HepG2 (cell line): ENCODE measurements around the gene HIC1. TPM values are rescaled to one million over a fixed set of nuclear protein-coding genes. Genes with fewer than 3 reads are reported as not detected.

Experiments
- ATAC-seq: fragments of 200-7000 bp; cut with Tn5 transposase; 3 replicates; pipeline ENCODE4 v1.9.1; 2020; ENCODE audit warnings: mild to moderate bottlenecking, moderate library complexity
- BruUV-seq: library from RNA; stranded (reverse); fragments of 400-500 nt; replicated peaks from 2 replicates; lab custom pipeline; 2021; lab: Mats Ljungman, UMichigan
- CTCF ChIA-PET: fragments of 300-600 bp; formaldehyde crosslinking; extraction: SDS; loops from one replicate; lab custom pipeline; 2021; ENCODE audit warnings: low total read pairs, inconsistent platforms, low intra/inter-chr PET ratio; lab: Yijun Ruan, JAX
- POLR2A ChIA-PET: fragments of 350-600 bp; sonication (Branson Sonifier 250); formaldehyde crosslinking; loops from one replicate; lab custom pipeline; 2020; ENCODE audit warnings: antibody characterized with exemption, inconsistent platforms; lab: Yijun Ruan, JAX
- DNase-seq: peaks from one replicate; pipeline ENCODE4 v3.0.0-alpha.2; 2015; ENCODE audit warnings: low spot score
- FAIRE-seq: peaks from 3 replicates; lab custom pipeline; 2011; peaks lifted over from hg19 to GRCh38; lab: Jason Lieb, UNC
- H2AFZ ChIP-seq: one replicate; pipeline ENCODE4 v1.6.1; 2011; ENCODE audit warnings: low read length, inconsistent platforms
- H3K27ac ChIP-seq: fragments of 300-600 bp; 3 replicates; pipeline ENCODE4 v1.8.0; 2011; ENCODE audit warnings: mixed run types, mild to moderate bottlenecking, mixed read lengths, low read length, inconsistent platforms; ENCODE audit not compliant: insufficient read depth; ENCODE audit errors: extremely low read length
- H3K27me3 ChIP-seq, 2 experiments: fragments of 200-600 bp in 1 of 2; 2 replicates in 1 of 2; 3 replicates in 1 of 2; pipeline versions ENCODE4 v1.6.0 to v1.8.0; 2011; ENCODE audit warnings: low read length in 2 of 2, mild to moderate bottlenecking in 2 of 2, moderate library complexity in 2 of 2, inconsistent platforms in 1 of 2; ENCODE audit not compliant: insufficient read depth in 2 of 2, control insufficient read depth in 1 of 2
- H3K36me3 ChIP-seq, 2 experiments: fragments of 200-600 bp in 1 of 2; replicated peaks in 1 of 2; 2 replicates in 1 of 2; 3 replicates in 1 of 2; pipeline versions ENCODE4 v1.5.1 to v1.8.0; 2011; ENCODE audit warnings: low read length in 2 of 2, inconsistent platforms in 1 of 2; ENCODE audit not compliant: insufficient read depth in 2 of 2, control insufficient read depth in 1 of 2
- H3K4me1 ChIP-seq: 2 replicates; pipeline ENCODE4 v1.5.1; 2012; ENCODE audit warnings: low read length, inconsistent platforms; ENCODE audit not compliant: insufficient read depth
- H3K4me2 ChIP-seq: 2 replicates; pipeline ENCODE4 v1.6.0; 2011; ENCODE audit warnings: low read depth, low read length, inconsistent platforms
- H3K4me3 ChIP-seq, 3 experiments: fragments of 200-600 bp in 1 of 3; sonication (generic), shearing (Covaris generic) in 1 of 3; replicated peaks in 1 of 3; 2 replicates each; pipeline ENCODE4 v1.5.1; 2011 to 2016; ENCODE audit warnings: low read length in 3 of 3, inconsistent platforms in 2 of 3, low read depth in 2 of 3, mild to moderate bottlenecking in 2 of 3, control low read depth in 1 of 3, mixed read lengths in 1 of 3; ENCODE audit not compliant: insufficient read depth in 1 of 3
- H3K79me2 ChIP-seq: one replicate; pipeline ENCODE4 v1.6.1; 2011; ENCODE audit warnings: low read length, inconsistent platforms; ENCODE audit not compliant: insufficient read depth
- H3K9ac ChIP-seq: 2 replicates; pipeline ENCODE4 v1.6.0; 2011; ENCODE audit warnings: mild to moderate bottlenecking, low read depth, low read length, inconsistent platforms; ENCODE audit not compliant: insufficient read depth
- H3K9me3 ChIP-seq: 2 replicates; pipeline ENCODE4 v1.5.1; 2012; ENCODE audit warnings: mild to moderate bottlenecking, low read length
- H4K20me1 ChIP-seq: 2 replicates; pipeline ENCODE4 v1.6.0; 2011; ENCODE audit warnings: inconsistent platforms, mild to moderate bottlenecking, low read length, moderate library complexity; ENCODE audit not compliant: insufficient read depth
- REL ChIP-seq: sonication (generic); formaldehyde crosslinking; conservative IDR thresholded peaks from 2 replicates; pipeline ENCODE4 v1.8.0; 2022; ENCODE audit warnings: mild to moderate bottlenecking, missing genetic modification reagents, moderate library complexity
- STAG1 ChIP-seq: sonication (generic); formaldehyde crosslinking; IDR thresholded peaks from 2 replicates; pipeline ENCODE4 v1.4.0; 2020; ENCODE audit warnings: missing genetic modification reagents
- WGBS: methylation state at CpG from one replicate; pipeline ENCODE4 v1.1.6; 2017; ENCODE audit warnings: low lambda C conversion rate; 5-methylcytosine and 5-hydroxymethylcytosine counted together
- in situ Hi-C: cut with HindIII; loops from 2 replicates; pipeline ENCODE4 v1.10.0; 2017; ENCODE audit warnings: low pct_unique_long_range_greater_than_20kb; ENCODE audit not compliant: extremely low pct_ligation_motif_present
- intact Hi-C: fragments of 100-400 bp; cut with micrococcal nuclease; formaldehyde crosslinking; loops from one replicate; pipeline ENCODE4 v1.10.0; 2022; ENCODE audit not compliant: unreplicated experiment
- polyA plus RNA-seq, 8 experiments: library from polyadenylated mRNA; depleted of rRNA in 3 of 8; stranded (reverse) in 7 of 8; unstranded in 1 of 8; fragments of >200 nt; fragmentation: Illumina TruSeq in 4 of 8; extraction: Trizol in 4 of 8; gene quantifications; 2 replicates each; pipeline versions ENCODE4 v1.2.1 to v1.2.3, GENCODE V29; 2011 to 2016; ENCODE audit warnings: low read depth in 4 of 8, missing spikeins in 1 of 8, mixed read lengths in 1 of 8; ENCODE audit not compliant: insufficient read depth in 1 of 8
- total RNA-seq, 5 experiments: library from RNA; depleted of rRNA; stranded (reverse); fragments of >200 nt; fragmentation: Illumina TruSeq; extraction: Trizol; gene quantifications; 2 replicates each; pipeline ENCODE4 v1.2.3, GENCODE V29; 2016; ENCODE audit warnings: low read depth in 1 of 5
- TF ChIP-seq, protein P1 (sequence below): sonication (generic); formaldehyde crosslinking; IDR thresholded peaks from one replicate; pipeline ENCODE4 v1.5.1; 2020; ENCODE audit warnings: mild to moderate bottlenecking, missing genetic modification reagents; ENCODE audit errors: not compliant biosample characterization
- TF ChIP-seq, protein P2 (sequence below): sonication (generic); formaldehyde crosslinking; IDR thresholded peaks from 2 replicates; pipeline ENCODE4 v1.4.0; 2020; ENCODE audit warnings: missing genetic modification reagents
- TF ChIP-seq, protein P3 (sequence below): sonication (generic); formaldehyde crosslinking; IDR thresholded peaks from 2 replicates; pipeline ENCODE4 v1.5.0; 2020; ENCODE audit warnings: mild to moderate bottlenecking, missing genetic modification reagents, moderate library complexity
- TF ChIP-seq, protein P4 (sequence below): sonication (generic); formaldehyde crosslinking; IDR thresholded peaks from 2 replicates; pipeline ENCODE4 v1.5.1; 2020; ENCODE audit warnings: mild to moderate bottlenecking, missing genetic modification reagents, moderate library complexity

Gene HIC1
- total and polyA plus RNA-seq, 2 of the 13 experiments (the other 11 are each of a cell fraction or from before 2014, with no cell fraction given) = 0.04 to 0.31 TPM

DNA sequence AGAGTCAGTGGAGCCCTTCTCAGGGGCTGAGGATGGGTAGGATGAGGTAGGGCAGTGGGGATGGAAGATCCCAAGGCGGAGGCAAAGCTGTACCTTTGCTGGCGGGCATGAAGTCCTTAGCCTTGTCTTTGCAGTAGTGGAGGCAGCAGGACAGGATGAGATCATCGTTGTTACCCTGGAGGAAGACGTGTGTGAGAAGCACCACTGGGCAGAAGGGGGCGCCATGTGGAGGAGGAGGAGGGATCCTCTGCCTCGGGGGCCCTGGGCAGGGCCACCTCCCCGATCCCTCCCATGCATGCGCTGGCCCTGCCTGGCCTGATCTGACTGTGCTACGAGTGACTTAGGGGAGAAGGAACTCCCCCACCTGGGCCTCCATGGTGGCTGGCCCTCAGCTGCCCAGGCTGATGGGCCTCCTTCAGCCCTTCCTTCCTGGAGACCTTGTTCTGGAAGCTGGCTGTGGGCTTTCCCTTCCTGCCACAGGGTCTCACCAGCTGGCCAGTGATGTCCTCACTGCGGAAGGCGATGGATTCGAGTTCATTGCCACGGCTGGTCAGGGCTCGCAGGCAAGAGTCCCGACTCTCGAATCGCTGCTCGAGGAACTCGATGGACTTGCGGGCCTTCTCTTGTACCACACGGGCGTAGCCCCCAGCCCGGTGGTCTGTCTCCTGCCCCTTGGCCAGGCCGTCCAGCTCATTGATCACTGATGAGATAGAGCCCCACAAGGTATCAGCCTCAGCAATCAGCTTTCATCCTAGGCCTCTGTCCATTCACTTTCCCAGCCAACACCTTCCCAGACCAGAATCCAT lies 10.3 kb downstream of the HIC1 start:
- peaks cover 14 to 25% of the 10 kb centered on the region in 2 experiments for H3K36me3 ChIP-seq
- TF ChIP-seq, protein P1, sequence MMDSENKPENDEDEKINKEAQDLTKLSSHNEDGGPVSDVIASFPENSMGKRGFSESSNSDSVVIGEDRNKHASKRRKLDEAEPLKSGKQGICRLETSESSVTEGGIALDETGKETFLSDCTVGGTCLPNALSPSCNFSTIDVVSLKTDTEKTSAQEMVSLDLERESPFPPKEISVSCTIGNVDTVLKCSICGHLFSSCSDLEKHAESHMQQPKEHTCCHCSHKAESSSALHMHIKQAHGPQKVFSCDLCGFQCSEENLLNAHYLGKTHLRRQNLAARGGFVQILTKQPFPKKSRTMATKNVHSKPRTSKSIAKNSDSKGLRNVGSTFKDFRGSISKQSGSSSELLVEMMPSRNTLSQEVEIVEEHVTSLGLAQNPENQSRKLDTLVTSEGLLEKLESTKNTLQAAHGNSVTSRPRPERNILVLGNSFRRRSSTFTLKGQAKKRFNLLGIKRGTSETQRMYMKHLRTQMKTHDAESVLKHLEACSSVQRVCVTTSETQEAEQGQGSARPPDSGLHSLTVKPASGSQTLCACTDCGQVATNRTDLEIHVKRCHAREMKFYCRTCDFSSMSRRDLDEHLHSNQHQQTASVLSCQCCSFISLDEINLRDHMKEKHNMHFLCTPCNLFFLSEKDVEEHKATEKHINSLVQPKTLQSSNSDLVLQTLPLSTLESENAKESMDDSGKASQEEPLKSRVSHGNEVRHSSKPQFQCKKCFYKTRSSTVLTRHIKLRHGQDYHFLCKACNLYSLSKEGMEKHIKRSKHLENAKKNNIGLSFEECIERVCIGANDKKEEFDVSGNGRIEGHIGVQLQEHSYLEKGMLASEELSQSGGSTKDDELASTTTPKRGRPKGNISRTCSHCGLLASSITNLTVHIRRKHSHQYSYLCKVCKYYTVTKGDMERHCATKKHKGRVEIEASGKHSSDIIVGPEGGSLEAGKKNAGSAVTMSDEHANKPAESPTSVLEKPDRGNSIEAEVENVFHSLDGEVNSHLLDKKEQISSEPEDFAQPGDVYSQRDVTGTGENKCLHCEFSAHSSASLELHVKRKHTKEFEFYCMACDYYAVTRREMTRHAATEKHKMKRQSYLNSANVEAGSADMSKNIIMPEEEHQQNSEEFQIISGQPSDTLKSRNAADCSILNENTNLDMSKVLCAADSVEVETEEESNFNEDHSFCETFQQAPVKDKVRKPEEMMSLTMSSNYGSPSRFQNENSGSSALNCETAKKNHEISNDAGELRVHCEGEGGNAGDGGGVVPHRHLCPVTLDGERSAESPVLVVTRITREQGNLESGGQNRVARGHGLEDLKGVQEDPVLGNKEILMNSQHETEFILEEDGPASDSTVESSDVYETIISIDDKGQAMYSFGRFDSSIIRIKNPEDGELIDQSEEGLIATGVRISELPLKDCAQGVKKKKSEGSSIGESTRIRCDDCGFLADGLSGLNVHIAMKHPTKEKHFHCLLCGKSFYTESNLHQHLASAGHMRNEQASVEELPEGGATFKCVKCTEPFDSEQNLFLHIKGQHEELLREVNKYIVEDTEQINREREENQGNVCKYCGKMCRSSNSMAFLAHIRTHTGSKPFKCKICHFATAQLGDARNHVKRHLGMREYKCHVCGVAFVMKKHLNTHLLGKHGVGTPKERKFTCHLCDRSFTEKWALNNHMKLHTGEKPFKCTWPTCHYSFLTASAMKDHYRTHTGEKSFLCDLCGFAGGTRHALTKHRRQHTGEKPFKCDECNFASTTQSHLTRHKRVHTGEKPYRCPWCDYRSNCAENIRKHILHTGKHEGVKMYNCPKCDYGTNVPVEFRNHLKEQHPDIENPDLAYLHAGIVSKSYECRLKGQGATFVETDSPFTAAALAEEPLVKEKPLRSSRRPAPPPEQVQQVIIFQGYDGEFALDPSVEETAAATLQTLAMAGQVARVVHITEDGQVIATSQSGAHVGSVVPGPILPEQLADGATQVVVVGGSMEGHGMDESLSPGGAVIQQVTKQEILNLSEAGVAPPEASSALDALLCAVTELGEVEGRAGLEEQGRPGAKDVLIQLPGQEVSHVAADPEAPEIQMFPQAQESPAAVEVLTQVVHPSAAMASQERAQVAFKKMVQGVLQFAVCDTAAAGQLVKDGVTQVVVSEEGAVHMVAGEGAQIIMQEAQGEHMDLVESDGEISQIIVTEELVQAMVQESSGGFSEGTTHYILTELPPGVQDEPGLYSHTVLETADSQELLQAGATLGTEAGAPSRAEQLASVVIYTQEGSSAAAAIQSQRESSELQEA = peak; percentile 52
- TF ChIP-seq STAG1 (CRISPR knock-in tag) (peak; percentile 28; the same call in 1 of the 2 replicates), REL (0 out of 2 replicates have a peak, but pooled peaks have one; percentile 5)
- TF ChIP-seq, protein P2, sequence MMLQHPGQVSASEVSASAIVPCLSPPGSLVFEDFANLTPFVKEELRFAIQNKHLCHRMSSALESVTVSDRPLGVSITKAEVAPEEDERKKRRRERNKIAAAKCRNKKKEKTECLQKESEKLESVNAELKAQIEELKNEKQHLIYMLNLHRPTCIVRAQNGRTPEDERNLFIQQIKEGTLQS (CRISPR knock-in tag) = peak; percentile 65
- TF ChIP-seq, protein P3, sequence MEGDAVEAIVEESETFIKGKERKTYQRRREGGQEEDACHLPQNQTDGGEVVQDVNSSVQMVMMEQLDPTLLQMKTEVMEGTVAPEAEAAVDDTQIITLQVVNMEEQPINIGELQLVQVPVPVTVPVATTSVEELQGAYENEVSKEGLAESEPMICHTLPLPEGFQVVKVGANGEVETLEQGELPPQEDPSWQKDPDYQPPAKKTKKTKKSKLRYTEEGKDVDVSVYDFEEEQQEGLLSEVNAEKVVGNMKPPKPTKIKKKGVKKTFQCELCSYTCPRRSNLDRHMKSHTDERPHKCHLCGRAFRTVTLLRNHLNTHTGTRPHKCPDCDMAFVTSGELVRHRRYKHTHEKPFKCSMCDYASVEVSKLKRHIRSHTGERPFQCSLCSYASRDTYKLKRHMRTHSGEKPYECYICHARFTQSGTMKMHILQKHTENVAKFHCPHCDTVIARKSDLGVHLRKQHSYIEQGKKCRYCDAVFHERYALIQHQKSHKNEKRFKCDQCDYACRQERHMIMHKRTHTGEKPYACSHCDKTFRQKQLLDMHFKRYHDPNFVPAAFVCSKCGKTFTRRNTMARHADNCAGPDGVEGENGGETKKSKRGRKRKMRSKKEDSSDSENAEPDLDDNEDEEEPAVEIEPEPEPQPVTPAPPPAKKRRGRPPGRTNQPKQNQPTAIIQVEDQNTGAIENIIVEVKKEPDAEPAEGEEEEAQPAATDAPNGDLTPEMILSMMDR (CRISPR knock-in tag) = peak; percentile 45
- TF ChIP-seq, protein P4, sequence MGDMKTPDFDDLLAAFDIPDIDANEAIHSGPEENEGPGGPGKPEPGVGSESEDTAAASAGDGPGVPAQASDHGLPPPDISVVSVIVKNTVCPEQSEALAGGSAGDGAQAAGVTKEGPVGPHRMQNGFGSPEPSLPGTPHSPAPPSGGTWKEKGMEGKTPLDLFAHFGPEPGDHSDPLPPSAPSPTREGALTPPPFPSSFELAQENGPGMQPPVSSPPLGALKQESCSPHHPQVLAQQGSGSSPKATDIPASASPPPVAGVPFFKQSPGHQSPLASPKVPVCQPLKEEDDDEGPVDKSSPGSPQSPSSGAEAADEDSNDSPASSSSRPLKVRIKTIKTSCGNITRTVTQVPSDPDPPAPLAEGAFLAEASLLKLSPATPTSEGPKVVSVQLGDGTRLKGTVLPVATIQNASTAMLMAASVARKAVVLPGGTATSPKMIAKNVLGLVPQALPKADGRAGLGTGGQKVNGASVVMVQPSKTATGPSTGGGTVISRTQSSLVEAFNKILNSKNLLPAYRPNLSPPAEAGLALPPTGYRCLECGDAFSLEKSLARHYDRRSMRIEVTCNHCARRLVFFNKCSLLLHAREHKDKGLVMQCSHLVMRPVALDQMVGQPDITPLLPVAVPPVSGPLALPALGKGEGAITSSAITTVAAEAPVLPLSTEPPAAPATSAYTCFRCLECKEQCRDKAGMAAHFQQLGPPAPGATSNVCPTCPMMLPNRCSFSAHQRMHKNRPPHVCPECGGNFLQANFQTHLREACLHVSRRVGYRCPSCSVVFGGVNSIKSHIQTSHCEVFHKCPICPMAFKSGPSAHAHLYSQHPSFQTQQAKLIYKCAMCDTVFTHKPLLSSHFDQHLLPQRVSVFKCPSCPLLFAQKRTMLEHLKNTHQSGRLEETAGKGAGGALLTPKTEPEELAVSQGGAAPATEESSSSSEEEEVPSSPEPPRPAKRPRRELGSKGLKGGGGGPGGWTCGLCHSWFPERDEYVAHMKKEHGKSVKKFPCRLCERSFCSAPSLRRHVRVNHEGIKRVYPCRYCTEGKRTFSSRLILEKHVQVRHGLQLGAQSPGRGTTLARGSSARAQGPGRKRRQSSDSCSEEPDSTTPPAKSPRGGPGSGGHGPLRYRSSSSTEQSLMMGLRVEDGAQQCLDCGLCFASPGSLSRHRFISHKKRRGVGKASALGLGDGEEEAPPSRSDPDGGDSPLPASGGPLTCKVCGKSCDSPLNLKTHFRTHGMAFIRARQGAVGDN (CRISPR knock-in tag) = peak; percentile 25; the same call in 1 of the 2 replicates

More for the DNA sequence above, 10.3 kb downstream of the HIC1 start:
- no peak for DNase-seq
- no peak overlapping the region for H3K4me3 ChIP-seq
- intact Hi-C loops (no loop called here), in situ Hi-C loops (no loop called here)
- H3K27me3 ChIP-seq = no peaks in the 10 kb centered on the region
- H3K9me3 ChIP-seq = no peaks in the 10 kb centered on the region
- H3K4me2 ChIP-seq = no peak overlapping the region
- no peak for FAIRE-seq
- H3K9ac ChIP-seq = no peak overlapping the region
- no peaks in the 10 kb centered on the region for H4K20me1 ChIP-seq
- H3K4me1 ChIP-seq = peaks cover 38% of the 10 kb centered on the region
- ChIA-PET CTCF (no interaction called here), POLR2A (no interaction called here)
- H3K79me2 ChIP-seq = no peaks in the 10 kb centered on the region
- no peak overlapping the region for H3K27ac ChIP-seq
- BruUV-seq = no TSS peak
- no peak overlapping the region for H2AFZ ChIP-seq
- WGBS = 93% methylated on average over 18 of the region's 24 CpGs
- ATAC-seq = peak; percentile 15; the same call in 2 of the 3 replicates
